ENCODE results near the gene LSM7. TPM values are rescaled to one million over a fixed set of nuclear protein-coding genes. Genes with fewer than 3 reads are reported as not detected.

Gene LSM7
- total and polyA plus RNA-seq, 2 experiments from 2014 or later: 299 to 409 TPM

GRCh38 chr19:2311093-2311492 lies 17.3 kb downstream of the LSM7 start:
- Mint-ChIP-seq H3K27me3 (ENCODE audit: insufficient read depth, low read depth, poor library complexity) (peaks cover 37% of the 10 kb centered on the region), H3K4me1 (peaks cover 3% of the 10 kb centered on the region; the same call in 2 of the 3 replicates), H3K27ac (no peak overlapping the region), H3K9me3 (peaks cover 6% of the 10 kb centered on the region; the same call in 1 of the 3 replicates), H3K36me3 (ENCODE audit: low read depth) (no peaks in the 10 kb centered on the region), H3K4me3 (no peak overlapping the region)
- Histone ChIP-seq H2AFZ (no peak overlapping the region), H3K36me3 (ENCODE audit: insufficient read depth) (no peaks in the 10 kb centered on the region), H4K20me1 (replicated peaks; ENCODE audit: insufficient read depth) (no peaks in the 10 kb centered on the region), H3K79me2 (replicated peaks; ENCODE audit: insufficient read depth) (no peaks in the 10 kb centered on the region), H3K9me2 (ENCODE audit: insufficient read depth) (no peaks in the 10 kb centered on the region), H3K4me3 (no peak overlapping the region), H3K4me1 (ENCODE audit: insufficient read depth) (no peaks in the 10 kb centered on the region), H3K27ac (ENCODE audit: low read depth) (no peak overlapping the region), H3K4me2 (no peak overlapping the region), H3F3A (replicated peaks; ENCODE audit: low read depth) (no peaks in the 10 kb centered on the region), H3K27me3 (ENCODE audit: insufficient read depth) (peaks cover 35% of the 10 kb centered on the region)
- TF ChIP-seq ZNF114 (CRISPR knock-in tag; IDR thresholded peaks at IDR 0.05): no peak
- no peak for TF ChIP-seq JUNB (IDR thresholded peaks at IDR 0.05; ENCODE audit: unreplicated experiment)
- TF ChIP-seq REST (IDR thresholded peaks at IDR 0.05; ENCODE audit: unreplicated experiment): no peak
- TF ChIP-seq ZNF462 (CRISPR knock-in tag; IDR thresholded peaks at IDR 0.05): no peak
- no peak for TF ChIP-seq CREB1 (CRISPR knock-in tag; IDR thresholded peaks at IDR 0.05; ENCODE audit: low read depth)
- TF ChIP-seq ZNF331 (CRISPR knock-in tag; IDR thresholded peaks at IDR 0.05; ENCODE audit: low read depth): no peak
- TF ChIP-seq POLR2AphosphoS5 (IDR thresholded peaks at IDR 0.05; ENCODE audit: low read depth): no peak
- TF ChIP-seq EZH2phosphoT487 (IDR thresholded peaks at IDR 0.05; ENCODE audit: unreplicated experiment): no peak
- no peak for TF ChIP-seq ETS1 (IDR thresholded peaks at IDR 0.05)
- no peak for TF ChIP-seq NANOG (IDR thresholded peaks at IDR 0.05; ENCODE audit: borderline replicate concordance)
- no peak for TF ChIP-seq CTCF (conservative IDR thresholded peaks at IDR 0.05; ENCODE audit: low read depth in 2 of 2)
- TF ChIP-seq STAT1 (IDR thresholded peaks at IDR 0.05; ENCODE audit: unreplicated experiment): no peak
- DNase-seq (ENCODE audit: low spot score) (no peak), ATAC-seq (no peak)

Measured in GM23338 (cell line).